ENCODE measurements around the gene TTC7B. TPM values are rescaled to one million over a fixed set of nuclear protein-coding genes. Genes with fewer than 3 reads are reported as not detected.

Gene TTC7B
- total and polyA plus RNA-seq, 10 of the 15 experiments (the other 5 are each of a cell fraction or from before 2014, with no cell fraction given) = under 0.01 to 1.1 (median 0.26) TPM; not detected in 2

DNA sequence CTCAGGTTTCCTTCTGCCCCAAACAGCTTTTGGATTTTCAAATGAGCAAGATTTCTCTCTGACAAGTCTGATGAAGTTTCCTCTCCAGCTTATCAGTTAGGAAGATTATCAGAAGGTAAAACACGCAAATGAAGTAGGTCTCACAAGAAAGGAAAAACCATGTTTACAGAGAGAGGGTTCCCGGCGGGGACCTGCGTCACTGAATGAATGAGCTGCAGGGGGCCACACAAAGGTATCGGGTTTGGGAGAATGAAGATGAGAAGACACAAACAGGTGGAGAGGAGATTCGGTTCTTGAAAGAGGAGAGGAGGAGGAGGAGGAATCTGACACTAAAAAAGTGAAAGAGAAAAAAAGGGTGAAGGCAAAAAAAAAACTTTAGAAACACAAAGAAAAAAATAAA, 210.8 kb downstream of the TTC7B start:
- Histone ChIP-seq H3K4me2 (ENCODE audit: control insufficient read depth, insufficient read depth) (no peak overlapping the region), H2AFZ (ENCODE audit: control insufficient read depth, low read depth, low read length) (no peak overlapping the region), H3K79me2 (ENCODE audit: control insufficient read depth, insufficient read depth, low read length) (no peaks in the 10 kb centered on the region), H3K36me3 (ENCODE audit: control insufficient read depth in 2 of 2, insufficient read depth in 2 of 2, low read length in 1 of 2) (no peaks in the 10 kb centered on the region), H3K9me3 (replicated peaks; ENCODE audit: control insufficient read depth, insufficient read depth, low read length) (no peaks in the 10 kb centered on the region), H4K20me1 (ENCODE audit: control insufficient read depth, insufficient read depth) (no peaks in the 10 kb centered on the region), H3K9ac (ENCODE audit: control insufficient read depth, insufficient read depth, low read length) (no peak overlapping the region), H3K27ac (ENCODE audit: control insufficient read depth, insufficient read depth) (no peak overlapping the region), H3K4me1 (ENCODE audit: control insufficient read depth, insufficient read depth, low read length) (no peaks in the 10 kb centered on the region; the same call in 1 of the 2 replicates), H3K27me3 (replicated peaks in 1 of 2; ENCODE audit: control insufficient read depth in 2 of 2, insufficient read depth in 2 of 2, low read length in 1 of 2) (peaks cover 0 to 5% of the 10 kb centered on the region in 2 experiments; a peak in 3 of 4 replicates), H3K4me3 (no peak overlapping the region)
- CTCF ChIA-PET = no interaction called here
- POLR2A ChIA-PET = no interaction called here
- WGBS (ENCODE audit: insufficient coverage, insufficient replicate concordance, low lambda C conversion rate, missing lambda C conversion rate) = 56% methylated on average over 5 of the region's 6 CpGs
- TF ChIP-seq, protein P1, sequence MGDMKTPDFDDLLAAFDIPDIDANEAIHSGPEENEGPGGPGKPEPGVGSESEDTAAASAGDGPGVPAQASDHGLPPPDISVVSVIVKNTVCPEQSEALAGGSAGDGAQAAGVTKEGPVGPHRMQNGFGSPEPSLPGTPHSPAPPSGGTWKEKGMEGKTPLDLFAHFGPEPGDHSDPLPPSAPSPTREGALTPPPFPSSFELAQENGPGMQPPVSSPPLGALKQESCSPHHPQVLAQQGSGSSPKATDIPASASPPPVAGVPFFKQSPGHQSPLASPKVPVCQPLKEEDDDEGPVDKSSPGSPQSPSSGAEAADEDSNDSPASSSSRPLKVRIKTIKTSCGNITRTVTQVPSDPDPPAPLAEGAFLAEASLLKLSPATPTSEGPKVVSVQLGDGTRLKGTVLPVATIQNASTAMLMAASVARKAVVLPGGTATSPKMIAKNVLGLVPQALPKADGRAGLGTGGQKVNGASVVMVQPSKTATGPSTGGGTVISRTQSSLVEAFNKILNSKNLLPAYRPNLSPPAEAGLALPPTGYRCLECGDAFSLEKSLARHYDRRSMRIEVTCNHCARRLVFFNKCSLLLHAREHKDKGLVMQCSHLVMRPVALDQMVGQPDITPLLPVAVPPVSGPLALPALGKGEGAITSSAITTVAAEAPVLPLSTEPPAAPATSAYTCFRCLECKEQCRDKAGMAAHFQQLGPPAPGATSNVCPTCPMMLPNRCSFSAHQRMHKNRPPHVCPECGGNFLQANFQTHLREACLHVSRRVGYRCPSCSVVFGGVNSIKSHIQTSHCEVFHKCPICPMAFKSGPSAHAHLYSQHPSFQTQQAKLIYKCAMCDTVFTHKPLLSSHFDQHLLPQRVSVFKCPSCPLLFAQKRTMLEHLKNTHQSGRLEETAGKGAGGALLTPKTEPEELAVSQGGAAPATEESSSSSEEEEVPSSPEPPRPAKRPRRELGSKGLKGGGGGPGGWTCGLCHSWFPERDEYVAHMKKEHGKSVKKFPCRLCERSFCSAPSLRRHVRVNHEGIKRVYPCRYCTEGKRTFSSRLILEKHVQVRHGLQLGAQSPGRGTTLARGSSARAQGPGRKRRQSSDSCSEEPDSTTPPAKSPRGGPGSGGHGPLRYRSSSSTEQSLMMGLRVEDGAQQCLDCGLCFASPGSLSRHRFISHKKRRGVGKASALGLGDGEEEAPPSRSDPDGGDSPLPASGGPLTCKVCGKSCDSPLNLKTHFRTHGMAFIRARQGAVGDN (IDR thresholded peaks at IDR 0.05) = no peak
- TF ChIP-seq NFYA (IDR thresholded peaks at IDR 0.05; ENCODE audit: borderline replicate concordance, low read depth, low read length) (no peak), IKZF2 (IDR thresholded peaks at IDR 0.05) (no peak), CREB1 (IDR thresholded peaks at IDR 0.05; ENCODE audit: low read depth) (no peak)
- no TSS peak for BruUV-seq (replicated peaks)
- in situ Hi-C loops (cut with MboI) (no loop called here), intact Hi-C loops (cut with micrococcal nuclease; ENCODE audit: unreplicated experiment) (loop anchor here (10.0 kb wide), 1 partner anchor 181 kb away; no protein-coding TSS in a partner anchor)
- FAIRE-seq (no peak), ATAC-seq (no peak), DNase-seq (ENCODE audit: low read depth, low spot score) (no peak)
- RAD21 ChIA-PET (ENCODE audit: unreplicated experiment) = no interaction called here
- SMC1A ChIA-PET (ENCODE audit: uncharacterized antibody, unreplicated experiment) = no interaction called here
